H1 (cell line): ENCODE measurements around the gene FAR2. TPM values are rescaled to one million over a fixed set of nuclear protein-coding genes. Genes with fewer than 3 reads are reported as not detected.

Experiments
- CTCF ChIA-PET: fragments of 300-600 bp; sonication (Branson Sonifier 250); formaldehyde crosslinking; loops from one replicate; lab custom pipeline; 2021; ENCODE audit not compliant: partially characterized antibody; lab: Charles Lee
- POLR2A ChIA-PET: fragments of 300-600 bp; sonication (Branson Sonifier 250); formaldehyde crosslinking; loops from one replicate; lab custom pipeline; 2021; ENCODE audit warnings: inconsistent platforms; ENCODE audit not compliant: partially characterized antibody; lab: Charles Lee
- DNase-seq, 2 experiments: peaks; one replicate each; pipeline versions ENCODE4 v3.0.0 to v3.0.0-alpha.2; 2010 to 2022; ENCODE audit warnings: low spot score in 2 of 2, low read depth in 1 of 2, mixed read lengths in 1 of 2
- FAIRE-seq: peaks from 2 replicates; lab custom pipeline; 2011; peaks lifted over from hg19 to GRCh38; lab: Jason Lieb, UNC
- H2AFZ ChIP-seq: 2 replicates; pipeline ENCODE4 v1.8.1; 2012; ENCODE audit warnings: low read length, inconsistent platforms
- H2AK5ac ChIP-seq: 2 replicates; pipeline ENCODE4 v1.6.1; 2013; ENCODE audit warnings: low read depth, low read length
- H2BK120ac ChIP-seq: replicated peaks from 2 replicates; pipeline ENCODE3; 2013; ENCODE audit warnings: low read depth, low read length, inconsistent platforms
- H2BK12ac ChIP-seq: 2 replicates; pipeline ENCODE4 v1.6.1; 2013; ENCODE audit warnings: low read depth, low read length
- H2BK15ac ChIP-seq: 2 replicates; pipeline ENCODE4 v1.6.1; 2013; ENCODE audit warnings: low read length
- H2BK20ac ChIP-seq: 2 replicates; pipeline ENCODE4 v1.6.1; 2013; ENCODE audit warnings: low read length
- H2BK5ac ChIP-seq: 2 replicates; pipeline ENCODE4 v1.6.1; 2013; ENCODE audit warnings: low read depth, low read length
- H3K14ac ChIP-seq: 2 replicates; pipeline ENCODE4 v1.6.1; 2013; ENCODE audit warnings: inconsistent platforms; ENCODE audit not compliant: insufficient read length
- H3K18ac ChIP-seq: 2 replicates; pipeline ENCODE4 v1.6.1; 2013; ENCODE audit warnings: low read length; ENCODE audit errors: extremely low read depth
- H3K23ac ChIP-seq: 2 replicates; pipeline ENCODE4 v1.6.1; 2013; ENCODE audit warnings: inconsistent platforms; ENCODE audit not compliant: insufficient read length
- H3K23me2 ChIP-seq: 2 replicates; pipeline ENCODE4 v1.6.1; 2013; ENCODE audit warnings: low read depth, low read length
- H3K27ac ChIP-seq: 2 replicates; pipeline ENCODE4 v1.6.1; 2011; ENCODE audit warnings: low read depth, low read length, inconsistent platforms
- H3K27me3 ChIP-seq, 4 experiments: replicated peaks in 1 of 4; 1 replicate in 1 of 4; 2 replicates in 3 of 4; pipeline versions ENCODE4 v1.6.1 to v1.8.1; 2011 to 2013; ENCODE audit warnings: low read length in 3 of 4, mild to moderate bottlenecking in 3 of 4, inconsistent platforms in 2 of 4, mixed read lengths in 2 of 4, moderate library complexity in 1 of 4; ENCODE audit not compliant: control insufficient read depth in 3 of 4, insufficient read depth in 3 of 4; ENCODE audit errors: extremely low read depth in 1 of 4
- H3K36me3 ChIP-seq, 4 experiments: 2 replicates each; pipeline versions ENCODE4 v1.6.1 to v1.8.1; 2011 to 2013; ENCODE audit warnings: mild to moderate bottlenecking in 4 of 4, low read length in 3 of 4, moderate library complexity in 2 of 4, control low read depth in 1 of 4, inconsistent platforms in 1 of 4; ENCODE audit not compliant: insufficient read depth in 4 of 4, control insufficient read depth in 2 of 4
- H3K4ac ChIP-seq: replicated peaks from 2 replicates; pipeline ENCODE3; 2013; ENCODE audit warnings: low read length, low read depth, mixed read lengths, inconsistent platforms; ENCODE audit not compliant: insufficient read length
- H3K4me1 ChIP-seq, 4 experiments: replicated peaks in 1 of 4; 1 replicate in 1 of 4; 2 replicates in 3 of 4; pipeline versions ENCODE4 v1.6.1 to v1.8.1; 2011 to 2013; ENCODE audit warnings: low read length in 3 of 4, inconsistent platforms in 2 of 4, mixed read lengths in 1 of 4; ENCODE audit not compliant: insufficient read depth in 4 of 4, control insufficient read depth in 3 of 4
- H3K4me2 ChIP-seq, 2 experiments: 2 replicates each; pipeline versions ENCODE4 v1.6.1 to v1.8.1; 2011 to 2013; ENCODE audit warnings: low read depth in 2 of 2, low read length in 2 of 2, control low read depth in 1 of 2, inconsistent platforms in 1 of 2, mild to moderate bottlenecking in 1 of 2; ENCODE audit not compliant: insufficient read depth in 1 of 2
- H3K4me3 ChIP-seq, 4 experiments: fragments of 200-600, 300-600 bp in 1 of 4; sonication (generic), shearing (Covaris generic), sonication (Bioruptor Twin) in 1 of 4; 2 replicates each; pipeline versions ENCODE4 v1.5.1 to v1.8.1; 2011 to 2016; ENCODE audit warnings: low read length in 4 of 4, low read depth in 3 of 4, control low read depth in 2 of 4, inconsistent platforms in 2 of 4, mild to moderate bottlenecking in 2 of 4, mixed read lengths in 1 of 4, moderate library complexity in 1 of 4; ENCODE audit not compliant: insufficient read depth in 2 of 4; ENCODE audit errors: extremely low read depth in 1 of 4
- H3K56ac ChIP-seq: replicated peaks from 2 replicates; pipeline ENCODE3; 2013; ENCODE audit warnings: low read depth, mild to moderate bottlenecking, mixed read lengths, low read length, inconsistent platforms; ENCODE audit not compliant: insufficient read length
- H3K79me1 ChIP-seq: 2 replicates; pipeline ENCODE4 v1.6.1; 2013; ENCODE audit warnings: low read depth, low read length, control low read depth
- H3K79me2 ChIP-seq, 2 experiments: 2 replicates each; pipeline versions ENCODE4 v1.6.1 to v1.8.1; 2012 to 2013; ENCODE audit warnings: low read length in 2 of 2, mild to moderate bottlenecking in 2 of 2, inconsistent platforms in 1 of 2; ENCODE audit not compliant: insufficient read depth in 2 of 2, control insufficient read depth in 1 of 2
- H3K9ac ChIP-seq, 4 experiments: replicated peaks in 1 of 4; 1 replicate in 1 of 4; 2 replicates in 3 of 4; pipeline versions ENCODE4 v1.6.1 to v1.8.1; 2011 to 2013; ENCODE audit warnings: low read depth in 3 of 4, low read length in 3 of 4, control low read depth in 2 of 4, mild to moderate bottlenecking in 2 of 4, moderate library complexity in 2 of 4, inconsistent platforms in 1 of 4; ENCODE audit errors: extremely low read depth in 1 of 4
- H3K9me3 ChIP-seq, 2 experiments: 2 replicates each; pipeline versions ENCODE4 v1.6.1 to v1.8.1; 2012 to 2013; ENCODE audit warnings: mild to moderate bottlenecking in 2 of 2, moderate library complexity in 2 of 2, control low read depth in 1 of 2, inconsistent platforms in 1 of 2, low read depth in 1 of 2, low read length in 1 of 2, mixed read lengths in 1 of 2; ENCODE audit not compliant: insufficient read depth in 2 of 2
- H4K20me1 ChIP-seq, 2 experiments: replicated peaks in 1 of 2; 2 replicates each; pipeline versions ENCODE3 to v1.8.1; 2011 to 2013; ENCODE audit warnings: inconsistent platforms in 2 of 2, low read length in 2 of 2, mild to moderate bottlenecking in 1 of 2; ENCODE audit not compliant: insufficient read depth in 2 of 2, control insufficient read depth in 1 of 2
- H4K5ac ChIP-seq: 2 replicates; pipeline ENCODE4 v1.6.1; 2013; ENCODE audit warnings: low read length, low read depth, mixed read lengths, inconsistent platforms; ENCODE audit not compliant: insufficient read length
- H4K8ac ChIP-seq: 2 replicates; pipeline ENCODE4 v1.8.0; 2013; ENCODE audit warnings: mild to moderate bottlenecking, moderate library complexity, low read length, inconsistent platforms; ENCODE audit not compliant: insufficient read depth; ENCODE audit errors: extremely low read depth
- H4K91ac ChIP-seq: replicated peaks from 2 replicates; pipeline ENCODE3; 2013; ENCODE audit warnings: low read length, mixed read lengths, inconsistent platforms; ENCODE audit not compliant: insufficient read length
- TEAD4 ChIP-seq: IDR thresholded peaks from 2 replicates; pipeline ENCODE4 v1.6.1; 2012; ENCODE audit warnings: low read depth, low read length, inconsistent platforms, mixed read lengths
- WGBS, 2 experiments: shearing (Covaris generic) in 1 of 2; methylation state at CpG; one replicate each; pipeline versions ENCODE4 v1.1.6 to v1.1.7; 2013 to 2015; ENCODE audit warnings: low lambda C conversion rate in 2 of 2, mixed read lengths in 2 of 2, inconsistent platforms in 1 of 2, low coverage in 1 of 2, missing lambda C conversion rate in 1 of 2; ENCODE audit not compliant: insufficient replicate concordance in 2 of 2, insufficient coverage in 1 of 2, insufficient read length in 1 of 2; ENCODE audit errors: extremely low coverage in 1 of 2, missing lambda C conversion rate in 1 of 2; 5-methylcytosine and 5-hydroxymethylcytosine counted together
- polyA plus RNA-seq, 7 experiments: library from polyadenylated mRNA; depleted of rRNA in 3 of 7; stranded (reverse) in 5 of 7; unstranded in 2 of 7; fragments of >200 nt in 5 of 7; fragments of 200-250 nt in 2 of 7; gene quantifications; 1 replicate in 5 of 7; 2 replicates in 1 of 7; 4 replicates in 1 of 7; pipeline versions ENCODE4 v1.2.1 to v1.2.3, GENCODE V29; 2011 to 2013; ENCODE audit warnings: missing spikeins in 2 of 7, mixed read lengths in 2 of 7
- total RNA-seq: library from RNA; stranded (reverse); fragmentation: NEBNext Ultra II Directional; extraction: Animal tissue kit (Norgen Biotek cat#: 25700); gene quantifications from 2 replicates; pipeline ENCODE4 v1.2.1, GENCODE V29; 2021

Gene FAR2
- total and polyA plus RNA-seq, 2 of the 8 experiments (the other 6 are each of a cell fraction or from before 2014, with no cell fraction given), result 24.0 to 24.1 TPM

DNA sequence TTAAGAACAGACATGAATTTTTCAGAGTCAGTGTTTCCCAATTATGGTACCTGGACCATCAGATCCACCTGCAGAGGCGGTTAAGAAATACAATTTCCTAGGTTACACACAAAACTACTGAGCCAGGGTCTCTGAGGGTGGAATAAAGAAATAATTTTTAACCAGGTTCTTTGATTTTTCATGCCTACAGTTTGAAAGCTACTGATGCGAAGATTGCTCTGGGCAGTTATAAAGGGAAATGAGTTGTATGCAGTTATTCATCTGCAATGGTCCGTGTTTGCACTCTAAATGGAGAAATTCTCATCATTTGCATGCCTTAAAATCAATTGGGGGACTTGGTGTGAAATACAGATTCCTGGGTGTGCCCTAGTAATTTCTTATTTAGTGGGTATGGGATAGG is 142.1 kb downstream of the FAR2 start:
- no peaks in the 10 kb centered on the region for H3K9me3 ChIP-seq
- no peak for TF ChIP-seq TEAD4

More for the DNA sequence above, 142.1 kb downstream of the FAR2 start:
- Histone ChIP-seq H3K14ac (no peak overlapping the region), H3K4me1 (no peaks in the 10 kb centered on the region), H2AFZ (no peak overlapping the region), H2BK120ac (no peak overlapping the region), H3K79me2 (no peaks in the 10 kb centered on the region), H4K8ac (no peak overlapping the region), H4K5ac (no peak overlapping the region), H2BK15ac (no peak overlapping the region), H4K20me1 (no peaks in the 10 kb centered on the region), H3K18ac (no peak overlapping the region), H3K9ac (no peak overlapping the region), H3K79me1 (no peaks in the 10 kb centered on the region), H3K4me3 (no peak overlapping the region), H2BK5ac (no peak overlapping the region), H3K36me3 (no peaks in the 10 kb centered on the region), H2AK5ac (no peak overlapping the region), H2BK12ac (no peak overlapping the region), H3K23ac (no peak overlapping the region), H3K23me2 (no peaks in the 10 kb centered on the region), H3K4ac (no peak overlapping the region), H3K4me2 (no peak overlapping the region), H3K56ac (no peak overlapping the region), H2BK20ac (no peak overlapping the region), H3K27me3 (no peaks in the 10 kb centered on the region), H4K91ac (no peak overlapping the region), H3K27ac (no peak overlapping the region)
- FAIRE-seq, result no peak
- WGBS, 2 experiments, result 87% methylated on average over 3 of the region's 3 CpGs; no CpG with 5 or more reads in 1 of the 2 experiments
- DNase-seq, result no peak
- CTCF ChIA-PET, result no interaction called here
- POLR2A ChIA-PET, result no interaction called here
